ENCODE results near the gene KCNA5.

- TF ChIP-seq, protein P1, sequence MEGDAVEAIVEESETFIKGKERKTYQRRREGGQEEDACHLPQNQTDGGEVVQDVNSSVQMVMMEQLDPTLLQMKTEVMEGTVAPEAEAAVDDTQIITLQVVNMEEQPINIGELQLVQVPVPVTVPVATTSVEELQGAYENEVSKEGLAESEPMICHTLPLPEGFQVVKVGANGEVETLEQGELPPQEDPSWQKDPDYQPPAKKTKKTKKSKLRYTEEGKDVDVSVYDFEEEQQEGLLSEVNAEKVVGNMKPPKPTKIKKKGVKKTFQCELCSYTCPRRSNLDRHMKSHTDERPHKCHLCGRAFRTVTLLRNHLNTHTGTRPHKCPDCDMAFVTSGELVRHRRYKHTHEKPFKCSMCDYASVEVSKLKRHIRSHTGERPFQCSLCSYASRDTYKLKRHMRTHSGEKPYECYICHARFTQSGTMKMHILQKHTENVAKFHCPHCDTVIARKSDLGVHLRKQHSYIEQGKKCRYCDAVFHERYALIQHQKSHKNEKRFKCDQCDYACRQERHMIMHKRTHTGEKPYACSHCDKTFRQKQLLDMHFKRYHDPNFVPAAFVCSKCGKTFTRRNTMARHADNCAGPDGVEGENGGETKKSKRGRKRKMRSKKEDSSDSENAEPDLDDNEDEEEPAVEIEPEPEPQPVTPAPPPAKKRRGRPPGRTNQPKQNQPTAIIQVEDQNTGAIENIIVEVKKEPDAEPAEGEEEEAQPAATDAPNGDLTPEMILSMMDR (IDR thresholded peaks at IDR 0.05; ENCODE audit: insufficient read depth, low read length, poor library complexity, severe bottlenecking) = no peak
- no peak for TF ChIP-seq EZH2phosphoT487 (conservative IDR thresholded peaks at IDR 0.05; ENCODE audit: low read length)
Measured at GRCh38 chr12:4996714-4997113, 47.0 kb upstream of the KCNA5 start.
